Progenitor cell of endocrine pancreas (in vitro differentiated cells): Measurements from ENCODE around the gene FUT7. TPM values are rescaled to one million over a fixed set of nuclear protein-coding genes. Genes with fewer than 3 reads are reported as not detected.

Experiments used
- DNase-seq: peaks from one replicate; pipeline ENCODE4 v3.0.0; 2021; ENCODE audit warnings: low spot score; ENCODE audit not compliant: unreplicated experiment
- H3K27ac Mint-ChIP-seq: 2 replicates; pipeline ENCODE4 v1.8.0; 2021; ENCODE audit warnings: mild to moderate bottlenecking, moderate library complexity, mixed read lengths
- H3K27me3 Mint-ChIP-seq: 2 replicates; pipeline ENCODE4 v1.8.0; 2021; ENCODE audit warnings: mixed read lengths
- H3K36me3 Mint-ChIP-seq: 2 replicates; pipeline ENCODE4 v1.8.0; 2022; ENCODE audit warnings: mixed read lengths; ENCODE audit not compliant: insufficient read depth
- H3K4me1 Mint-ChIP-seq: 2 replicates; pipeline ENCODE4 v1.8.0; 2021; ENCODE audit warnings: low read depth, mixed read lengths
- H3K4me3 Mint-ChIP-seq: 2 replicates; pipeline ENCODE4 v1.8.0; 2021; ENCODE audit warnings: low read depth, mild to moderate bottlenecking, moderate library complexity, mixed read lengths
- H3K9me3 Mint-ChIP-seq: 2 replicates; pipeline ENCODE4 v1.8.0; 2021; ENCODE audit warnings: low read depth, mixed read lengths
- long read RNA-seq: library from polyadenylated mRNA; unstranded; transcript quantifications from one replicate; pipeline ENCODE4 v2.0.0, GENCODE V29; 2020
- total RNA-seq: library from RNA; stranded (reverse); gene quantifications from 2 replicates; pipeline ENCODE4 v1.2.1, GENCODE V29; 2021
- TF ChIP-seq, protein P1 (sequence below): fragments of 200-600 bp; sonication (generic); IDR thresholded peaks from one replicate; pipeline ENCODE4 v1.5.0; 2021; ENCODE audit warnings: antibody characterized with exemption, mild to moderate bottlenecking; ENCODE audit not compliant: unreplicated experiment

Gene FUT7, protein sequence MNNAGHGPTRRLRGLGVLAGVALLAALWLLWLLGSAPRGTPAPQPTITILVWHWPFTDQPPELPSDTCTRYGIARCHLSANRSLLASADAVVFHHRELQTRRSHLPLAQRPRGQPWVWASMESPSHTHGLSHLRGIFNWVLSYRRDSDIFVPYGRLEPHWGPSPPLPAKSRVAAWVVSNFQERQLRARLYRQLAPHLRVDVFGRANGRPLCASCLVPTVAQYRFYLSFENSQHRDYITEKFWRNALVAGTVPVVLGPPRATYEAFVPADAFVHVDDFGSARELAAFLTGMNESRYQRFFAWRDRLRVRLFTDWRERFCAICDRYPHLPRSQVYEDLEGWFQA
- total RNA-seq = not detected in 2 replicates
- long read RNA-seq = 0 reads

DNA sequence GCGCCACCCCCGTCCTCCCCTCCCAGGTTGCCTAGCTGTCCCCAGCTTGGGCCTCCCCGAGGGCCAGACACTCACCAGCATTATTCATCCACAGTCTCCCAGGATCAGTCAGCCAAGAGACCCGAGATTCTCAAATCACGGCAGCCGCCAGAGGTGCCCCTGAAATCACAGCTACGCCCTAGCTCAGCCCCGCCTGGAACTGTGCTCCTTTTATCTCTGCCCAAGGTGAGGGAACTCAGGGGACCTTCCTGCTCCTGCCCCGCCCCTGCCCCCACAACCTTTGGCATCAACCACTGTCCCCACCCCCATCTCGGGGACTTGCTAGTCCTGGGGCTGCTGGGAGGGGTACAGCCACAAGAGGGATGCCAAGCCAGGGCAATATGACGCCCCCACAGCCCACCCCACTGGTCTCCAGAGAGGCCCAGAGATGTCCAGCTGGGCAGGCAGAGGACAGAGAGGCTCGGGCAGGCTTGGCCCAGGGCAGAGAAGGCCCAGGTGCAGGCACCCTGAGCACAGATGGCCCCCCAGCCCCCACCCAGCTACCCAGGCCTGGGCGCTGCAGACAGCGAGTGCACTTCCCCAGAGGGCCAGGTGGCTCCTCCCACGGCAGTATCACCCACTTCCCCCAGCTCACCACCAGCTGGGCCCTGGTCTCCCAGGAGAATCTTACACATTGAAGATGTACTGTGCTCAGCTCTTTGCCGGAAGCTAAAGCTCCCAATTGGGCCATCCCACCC, at the start of gene FUT7:
TSS of gene FUT7 (minus strand) at position 185 of the 737 bp plus-strand sequence. CDS start at position 88, 97 bp downstream.
- peaks cover 5% of the 10 kb centered on the region for H3K27me3 Mint-ChIP-seq
- no peaks in the 10 kb centered on the region for H3K36me3 Mint-ChIP-seq
- no peak within 1 kb of the TSS for H3K27ac Mint-ChIP-seq
- TF ChIP-seq, protein P1, sequence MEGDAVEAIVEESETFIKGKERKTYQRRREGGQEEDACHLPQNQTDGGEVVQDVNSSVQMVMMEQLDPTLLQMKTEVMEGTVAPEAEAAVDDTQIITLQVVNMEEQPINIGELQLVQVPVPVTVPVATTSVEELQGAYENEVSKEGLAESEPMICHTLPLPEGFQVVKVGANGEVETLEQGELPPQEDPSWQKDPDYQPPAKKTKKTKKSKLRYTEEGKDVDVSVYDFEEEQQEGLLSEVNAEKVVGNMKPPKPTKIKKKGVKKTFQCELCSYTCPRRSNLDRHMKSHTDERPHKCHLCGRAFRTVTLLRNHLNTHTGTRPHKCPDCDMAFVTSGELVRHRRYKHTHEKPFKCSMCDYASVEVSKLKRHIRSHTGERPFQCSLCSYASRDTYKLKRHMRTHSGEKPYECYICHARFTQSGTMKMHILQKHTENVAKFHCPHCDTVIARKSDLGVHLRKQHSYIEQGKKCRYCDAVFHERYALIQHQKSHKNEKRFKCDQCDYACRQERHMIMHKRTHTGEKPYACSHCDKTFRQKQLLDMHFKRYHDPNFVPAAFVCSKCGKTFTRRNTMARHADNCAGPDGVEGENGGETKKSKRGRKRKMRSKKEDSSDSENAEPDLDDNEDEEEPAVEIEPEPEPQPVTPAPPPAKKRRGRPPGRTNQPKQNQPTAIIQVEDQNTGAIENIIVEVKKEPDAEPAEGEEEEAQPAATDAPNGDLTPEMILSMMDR = no peak
- H3K4me1 Mint-ChIP-seq = peaks cover 2% of the 10 kb centered on the region
- DNase-seq = no peak
- H3K4me3 Mint-ChIP-seq = no peak within 1 kb of the TSS
- no peaks in the 10 kb centered on the region for H3K9me3 Mint-ChIP-seq

DNA sequence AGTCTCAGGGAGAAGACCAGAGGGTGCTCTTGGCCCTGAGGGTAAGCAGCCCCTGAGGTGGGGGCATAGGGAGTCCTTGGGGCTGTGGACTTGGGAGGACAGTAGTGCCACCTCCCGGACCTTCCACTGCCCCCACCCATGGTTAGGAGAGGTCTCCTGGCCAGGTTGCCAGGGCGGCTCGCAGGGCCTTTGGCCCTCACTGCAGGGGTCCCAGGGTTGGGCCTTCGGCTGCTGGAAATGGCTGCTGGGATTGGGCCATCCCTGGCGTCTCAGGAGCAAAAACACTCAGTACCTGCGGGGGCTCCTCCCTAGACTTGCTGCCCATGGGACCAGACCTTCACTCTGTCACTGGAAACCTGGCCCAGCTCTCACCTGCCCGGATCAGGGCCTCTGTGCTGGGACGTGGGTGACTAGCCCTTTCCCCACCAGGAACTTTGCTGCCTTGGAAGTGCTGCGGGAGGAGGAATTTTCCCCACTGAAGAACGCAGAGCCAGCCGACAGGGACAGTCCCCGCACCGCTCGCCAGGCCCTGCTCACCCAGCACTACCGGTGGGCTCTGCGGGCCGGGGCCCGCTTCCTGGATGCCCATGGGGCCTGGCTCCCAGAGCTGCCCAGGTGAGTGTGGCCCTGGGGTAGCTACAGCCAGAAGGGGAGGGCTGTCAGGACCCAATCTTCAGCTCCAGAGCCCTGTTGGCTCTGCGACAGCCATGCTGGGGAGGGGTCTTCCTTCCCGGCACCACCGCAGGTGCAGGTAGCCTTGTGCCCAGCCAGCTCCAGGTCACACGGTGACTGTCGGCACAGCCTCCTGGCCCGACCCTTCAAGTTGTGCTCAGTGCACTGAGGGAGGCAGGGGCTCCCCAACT, 48.6 kb upstream of the FUT7 start:
- no peaks in the 10 kb centered on the region for H3K9me3 Mint-ChIP-seq
- H3K36me3 Mint-ChIP-seq = no peaks in the 10 kb centered on the region
- H3K4me1 Mint-ChIP-seq = no peaks in the 10 kb centered on the region
- TF ChIP-seq, protein P1 = no peak
- peaks cover 47% of the 10 kb centered on the region for H3K27me3 Mint-ChIP-seq
- no peak for DNase-seq
- no peak overlapping the region for H3K4me3 Mint-ChIP-seq
- no peak overlapping the region for H3K27ac Mint-ChIP-seq

DNA sequence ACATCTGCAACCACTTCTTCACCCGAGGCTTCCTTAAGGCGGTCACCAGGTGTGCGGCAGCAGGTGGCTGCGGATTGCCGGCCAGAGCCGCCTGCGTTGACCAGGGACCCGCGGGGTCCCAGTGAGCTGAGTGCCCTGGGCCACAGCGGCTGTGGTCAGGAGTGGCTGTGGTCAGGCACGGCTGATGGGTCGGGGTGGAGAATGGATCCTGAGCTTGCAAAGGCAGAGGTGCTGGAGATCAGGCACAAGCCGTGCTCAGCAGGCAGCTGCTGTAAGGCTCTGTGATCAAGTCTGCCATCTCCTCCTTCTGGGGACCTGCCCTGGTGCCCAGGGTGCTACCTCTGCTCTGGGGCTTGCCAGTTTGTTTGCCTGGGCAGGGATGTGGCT, 47.5 kb upstream of the FUT7 start:
- no peak for DNase-seq
- Mint-ChIP-seq H3K4me1 (no peaks in the 10 kb centered on the region), H3K4me3 (no peak overlapping the region), H3K27ac (no peak overlapping the region), H3K9me3 (no peaks in the 10 kb centered on the region), H3K36me3 (no peaks in the 10 kb centered on the region), H3K27me3 (peaks cover 55% of the 10 kb centered on the region)
- TF ChIP-seq, protein P1 = no peak

DNA sequence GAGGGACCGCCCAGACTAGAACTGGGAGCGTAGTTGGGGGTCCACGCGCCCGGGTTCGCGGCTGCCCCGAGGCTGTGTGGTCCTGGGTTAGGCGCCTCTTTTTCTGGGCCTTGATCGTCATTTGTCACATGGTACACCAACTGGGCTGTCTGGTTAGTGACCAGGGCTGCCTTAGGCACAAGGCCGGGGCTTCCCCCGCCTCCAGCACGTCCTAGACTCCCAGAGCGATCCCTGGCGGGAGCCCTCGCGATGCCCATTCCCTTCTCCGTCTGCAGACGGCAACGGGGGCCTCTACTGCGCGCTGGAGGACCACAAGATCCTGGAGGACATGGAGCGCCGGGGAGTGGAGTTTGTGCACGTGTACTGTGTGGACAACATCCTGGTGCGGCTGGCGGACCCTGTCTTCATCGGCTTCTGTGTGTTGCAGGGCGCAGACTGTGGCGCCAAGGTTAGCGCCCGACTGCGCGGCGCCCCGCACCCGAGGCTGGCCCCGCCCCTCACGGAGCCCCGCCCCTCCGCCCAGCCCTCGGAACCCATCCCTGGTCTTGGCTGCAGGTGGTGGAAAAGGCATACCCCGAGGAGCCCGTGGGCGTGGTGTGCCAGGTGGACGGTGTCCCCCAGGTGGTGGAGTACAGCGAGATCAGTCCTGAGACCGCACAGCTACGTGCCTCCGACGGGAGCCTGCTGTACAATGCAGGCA, 47.0 kb upstream of the FUT7 start:
- DNase-seq = no peak
- TF ChIP-seq, protein P1 = no peak
- Mint-ChIP-seq H3K27me3 (peaks cover 57% of the 10 kb centered on the region), H3K27ac (no peak overlapping the region), H3K4me3 (peak overlapping the region; percentile 47), H3K9me3 (no peaks in the 10 kb centered on the region), H3K36me3 (no peaks in the 10 kb centered on the region), H3K4me1 (no peaks in the 10 kb centered on the region)
